ENCODE results near the gene PPP2R2C.

GRCh38 chr4:6403400-6403685 is 69.1 kb downstream of the PPP2R2C start:
- no peak for TF ChIP-seq CTCF (IDR thresholded peaks at IDR 0.05; ENCODE audit: borderline replicate concordance, extremely low read depth, low read length, poor library complexity, severe bottlenecking)
- no peak for TF ChIP-seq EZH2 (IDR thresholded peaks at IDR 0.05; ENCODE audit: borderline replicate concordance, low read depth, low read length, severe bottlenecking)
